GM18499 (cell line): ENCODE measurements around the gene CELSR1.

Source experiments
- ATAC-seq: cut with Tn5 transposase; IDR thresholded peaks from one replicate; pipeline ENCODE4 v1.9.1; 2021; ENCODE audit warnings: moderate number of reproducible peaks; ENCODE audit not compliant: insufficient read depth, unreplicated experiment

The CELSR1 gene

GRCh38 chr22:46576556-46577367 is 39.3 kb upstream of the CELSR1 start:
- no peak for ATAC-seq

DNA sequence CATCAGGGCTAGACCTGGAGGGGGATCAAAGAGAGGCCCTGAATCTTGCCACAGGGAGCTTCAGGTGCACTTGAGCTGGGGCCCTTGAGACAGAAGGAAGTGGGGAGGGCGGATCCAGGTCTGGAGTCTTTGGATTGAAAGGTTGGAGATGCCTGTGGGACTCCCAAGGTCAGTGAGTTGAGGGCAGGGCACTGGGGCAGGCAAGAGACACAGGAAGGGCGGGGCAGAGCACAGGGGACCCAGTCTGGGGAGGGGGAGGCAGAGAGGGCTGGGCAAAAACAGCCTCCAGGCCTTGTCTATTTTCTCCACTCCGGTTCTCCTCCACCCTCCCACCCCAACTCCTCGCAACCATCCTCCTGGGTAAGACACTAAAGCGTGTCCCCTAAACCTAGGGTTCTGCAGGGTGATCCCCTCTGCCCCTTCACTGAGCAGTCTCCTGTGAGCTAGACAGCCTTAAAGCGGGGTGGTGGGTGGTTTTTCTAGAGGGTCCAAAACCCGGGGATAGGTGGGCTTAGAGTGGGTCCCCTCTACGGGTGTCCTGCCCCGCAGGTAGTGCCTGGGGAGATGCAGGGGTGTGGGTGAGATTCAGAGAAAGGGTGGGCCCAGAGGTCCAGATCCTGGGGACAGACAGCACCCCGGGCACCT is 38.6 kb upstream of the CELSR1 start:
- ATAC-seq = no peak

DNA sequence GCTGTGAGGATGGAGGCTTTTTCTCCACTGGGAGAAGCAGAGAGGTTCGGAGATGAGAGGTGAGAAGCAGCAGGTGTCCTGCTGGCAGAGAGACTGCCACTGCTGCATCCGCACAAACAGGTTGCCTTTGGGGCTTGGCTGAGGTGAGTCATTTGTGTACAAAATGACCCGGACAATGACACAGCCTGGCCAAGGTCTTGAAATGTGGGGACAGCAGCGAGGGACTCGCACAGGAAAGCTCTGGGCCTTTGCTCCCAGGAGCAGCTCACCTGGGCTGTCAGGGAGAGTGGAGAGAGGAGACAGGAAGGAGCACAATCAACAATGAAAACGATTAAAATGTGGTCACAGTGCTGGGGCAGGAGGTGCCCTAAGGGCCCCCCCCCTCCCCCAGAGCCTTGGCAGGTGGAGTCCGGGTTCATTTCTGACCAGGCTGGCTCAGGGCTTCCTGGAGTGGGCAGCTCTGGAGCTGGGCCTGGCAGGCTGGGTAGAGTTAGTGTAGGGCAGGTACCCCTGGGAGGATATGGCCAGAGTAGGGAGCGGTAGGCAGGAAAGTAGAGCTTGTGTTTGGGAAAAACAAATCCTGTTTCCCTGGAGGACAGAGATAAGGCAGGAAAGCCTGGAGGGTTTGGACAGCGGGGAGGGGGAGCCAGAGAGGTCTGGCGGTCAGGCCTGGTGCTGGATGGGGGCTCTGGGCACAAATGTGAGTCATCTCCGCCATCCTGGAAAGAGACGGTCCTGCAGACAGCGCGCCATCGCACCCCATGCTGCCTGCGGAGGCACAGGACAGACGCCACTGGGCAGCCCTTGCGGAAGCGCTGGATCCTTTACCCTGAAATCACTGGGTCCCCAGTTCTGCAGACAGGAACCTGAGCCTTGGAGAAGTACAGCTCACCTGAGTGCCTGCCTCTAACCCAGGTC is 37.8 kb upstream of the CELSR1 start:
- no peak for ATAC-seq

DNA sequence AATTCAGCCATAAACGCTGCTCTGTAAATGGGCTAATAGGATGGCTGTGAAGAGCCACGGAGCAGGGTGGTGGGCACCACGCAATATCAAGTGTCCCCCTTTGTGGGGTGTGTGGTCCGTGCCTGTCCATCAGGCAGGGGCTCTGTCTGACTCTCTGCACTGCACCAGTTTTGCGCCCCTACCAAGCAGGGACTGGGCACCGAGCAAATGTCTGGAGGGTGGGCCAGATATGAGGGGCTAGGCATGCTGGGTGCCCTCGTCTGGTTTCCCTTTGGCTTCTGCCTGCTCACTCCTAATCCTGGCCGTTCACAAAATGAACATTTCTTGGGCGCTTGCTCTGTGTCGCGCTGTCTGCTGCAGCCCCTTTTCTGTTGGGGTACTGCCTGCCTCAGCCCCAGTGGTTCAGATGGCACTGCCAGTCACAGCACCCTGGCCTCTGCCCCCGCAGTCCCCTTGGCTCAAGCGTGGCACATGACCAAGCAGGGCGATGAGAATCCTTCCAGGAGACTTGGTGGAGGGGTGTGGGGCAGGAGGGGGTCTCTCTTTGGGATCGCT is 37.1 kb upstream of the CELSR1 start:
- no peak for ATAC-seq

- ATAC-seq = no peak
These were observed 36.5 kb upstream of the CELSR1 start for GRCh38 chr22:46573781-46574437.

- no peak for ATAC-seq
These were observed 35.7 kb upstream of the CELSR1 start for GRCh38 chr22:46572911-46573780.

- no peak for ATAC-seq
These were observed 34.3 kb upstream of the CELSR1 start for GRCh38 chr22:46571642-46572250.

DNA sequence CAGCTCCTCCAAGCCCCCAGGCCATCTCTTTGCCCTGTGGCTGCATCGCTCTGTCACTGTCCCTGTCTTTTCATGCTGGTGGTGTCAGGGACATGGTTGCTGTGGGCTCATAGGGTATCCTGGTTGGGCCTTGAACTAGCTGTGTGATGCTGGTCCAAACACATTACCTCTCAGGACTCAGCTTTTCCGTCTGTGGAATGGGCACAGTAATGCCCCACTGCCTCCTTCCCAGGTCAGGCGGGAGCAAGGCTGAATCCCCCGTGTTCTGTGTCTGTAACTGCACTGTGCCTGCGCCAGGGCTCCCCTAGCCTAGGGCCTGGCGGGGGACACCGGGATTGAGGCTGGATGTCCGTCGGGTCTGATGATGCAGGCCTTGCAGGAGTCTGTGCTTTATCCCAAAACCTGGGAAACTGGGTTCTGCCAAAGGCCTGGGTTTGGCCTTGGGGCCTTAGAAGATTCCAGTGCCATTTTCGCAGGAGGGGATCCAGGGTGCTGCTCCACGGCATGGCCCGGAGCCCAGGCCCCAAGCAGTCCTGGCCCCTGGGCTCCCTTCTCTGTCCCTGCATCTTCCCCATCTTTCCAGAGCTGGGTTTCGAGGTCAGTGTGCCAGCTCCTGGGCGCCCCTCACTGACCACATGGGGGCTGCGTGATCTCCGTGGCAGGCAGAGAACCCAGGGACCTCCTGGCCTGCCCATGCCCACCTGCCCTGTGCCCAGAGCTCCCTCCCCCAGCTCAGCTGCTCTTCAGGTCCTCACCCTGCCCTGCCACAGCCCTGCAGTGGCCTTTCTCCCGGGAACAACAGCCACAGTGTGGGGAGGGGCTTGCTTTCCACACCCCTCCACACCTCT is 32.7 kb upstream of the CELSR1 start:
- no peak for ATAC-seq

DNA sequence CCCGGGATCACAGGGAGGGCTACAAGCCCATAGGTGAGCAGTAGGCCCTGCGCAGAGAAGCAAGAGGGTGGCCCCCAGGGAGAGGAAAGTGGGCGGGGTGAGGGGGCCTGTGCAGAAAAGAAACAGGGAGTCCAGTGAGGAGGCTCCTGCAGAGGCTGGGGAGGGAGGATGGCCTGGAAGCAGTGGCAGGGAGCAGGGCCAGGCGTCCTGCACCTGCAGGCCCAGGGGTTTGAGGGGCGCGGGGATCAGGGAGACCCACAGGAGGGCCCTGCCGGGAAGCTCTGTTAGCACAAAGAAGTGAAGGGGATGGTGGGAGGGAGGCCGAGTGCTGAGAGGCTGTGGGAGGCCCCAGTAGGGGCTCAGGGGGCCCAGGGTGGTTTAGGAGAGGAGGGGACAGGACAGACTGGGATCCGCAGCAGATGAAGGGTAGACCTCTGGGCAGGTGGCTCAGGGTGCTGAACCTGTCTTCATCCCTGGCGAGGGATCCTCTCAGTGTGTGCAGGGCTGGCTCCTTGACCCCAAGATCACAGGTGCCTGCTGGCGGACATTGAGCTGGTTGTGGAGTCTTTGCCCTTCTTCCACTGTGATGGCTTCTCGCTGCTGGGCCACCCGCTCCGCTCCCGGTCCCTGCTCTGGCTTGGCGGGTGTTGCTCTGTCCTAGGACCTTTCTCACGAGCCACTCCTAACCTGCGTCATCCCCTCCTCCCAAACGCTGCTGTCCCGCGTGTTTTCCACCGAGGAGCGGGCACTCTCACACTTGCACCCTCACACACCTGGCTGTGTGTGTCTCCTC is 31.8 kb upstream of the CELSR1 start:
- ATAC-seq = no peak

DNA sequence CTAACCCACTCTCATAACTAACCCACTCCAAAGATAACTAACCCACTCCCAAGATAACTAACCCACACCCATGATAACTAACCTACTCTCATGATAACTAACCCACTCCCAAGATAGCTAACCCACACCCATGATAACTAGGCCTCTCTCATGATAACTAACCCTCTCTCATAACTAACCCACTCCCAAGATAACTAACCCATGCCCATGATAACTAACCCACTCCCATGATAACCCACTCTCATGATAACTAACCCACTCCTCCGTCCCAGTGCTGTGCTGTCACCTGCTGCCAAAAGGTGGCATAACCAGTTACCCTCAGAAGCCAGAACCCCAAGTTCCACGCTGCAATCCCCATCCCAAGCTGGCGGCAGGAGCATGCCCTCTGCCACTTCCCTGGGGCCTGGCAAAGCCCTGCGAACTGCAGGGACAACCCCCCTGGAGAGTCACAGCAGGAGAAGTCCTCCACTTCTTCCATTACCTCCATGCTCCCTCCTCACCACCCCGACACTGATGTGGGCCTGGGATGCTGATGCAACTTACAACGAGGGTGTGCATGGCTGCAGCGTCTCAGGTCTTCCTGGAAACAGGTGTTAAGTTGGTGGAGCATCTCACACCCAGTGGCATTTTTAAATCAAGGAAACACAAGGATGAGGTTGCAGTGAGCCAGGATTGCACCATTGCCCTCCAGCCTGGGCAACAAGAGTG is 30.8 kb upstream of the CELSR1 start:
- ATAC-seq = no peak

- no peak for ATAC-seq
These were observed 30.1 kb upstream of the CELSR1 start for GRCh38 chr22:46567471-46567870.

DNA sequence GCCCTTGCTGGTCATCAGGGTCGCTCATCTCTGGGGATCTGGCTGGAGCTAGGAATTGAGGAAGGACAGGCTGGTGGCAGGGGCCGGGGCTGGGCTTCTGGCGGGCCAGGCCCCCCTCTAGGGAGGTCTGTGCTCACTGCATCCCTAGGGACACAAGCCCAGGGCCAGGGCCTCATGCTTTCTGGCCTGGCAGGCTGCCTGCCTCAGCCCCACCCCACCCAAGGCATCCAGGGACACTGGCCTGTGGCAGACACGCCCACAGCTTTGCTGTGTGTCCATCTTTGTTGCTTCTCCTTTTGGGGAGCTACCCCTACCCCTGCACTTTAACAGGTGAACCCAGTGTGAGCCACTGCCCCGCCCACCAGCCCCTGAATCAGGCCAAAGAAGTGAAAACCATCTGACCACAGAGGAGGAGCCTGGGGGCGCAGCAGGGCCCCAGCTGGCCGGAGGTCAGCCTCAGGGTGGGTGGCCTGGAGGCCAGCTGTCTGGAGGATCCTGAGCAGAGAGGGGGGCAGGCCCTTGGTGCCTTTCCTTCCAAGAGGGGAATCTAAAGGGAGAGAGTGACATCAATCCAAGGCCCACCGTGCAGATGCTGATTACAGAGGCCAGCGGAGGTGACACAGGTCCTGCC is 26.8 kb upstream of the CELSR1 start:
- ATAC-seq = no peak

- no peak for ATAC-seq
These were observed 26.1 kb upstream of the CELSR1 start for GRCh38 chr22:46563381-46564083.

- no peak for ATAC-seq
These were observed 24.1 kb upstream of the CELSR1 start for GRCh38 chr22:46561435-46561905.

- no peak for ATAC-seq
These were observed 23.4 kb upstream of the CELSR1 start for GRCh38 chr22:46560696-46561295.
